HG03378 (cell line): ENCODE measurements around the gene BTBD3.

ENCODE experiments used
- ATAC-seq: cut with Tn5 transposase; IDR thresholded peaks from one replicate; pipeline ENCODE4 v1.9.1; 2021; ENCODE audit warnings: mild to moderate bottlenecking, moderate library complexity; ENCODE audit not compliant: unreplicated experiment

The BTBD3 gene

GRCh38 chr20:11965602-11966001, 47.9 kb downstream of the BTBD3 start:
- no peak for ATAC-seq

- no peak for ATAC-seq
These were observed 48.5 kb downstream of the BTBD3 start for GRCh38 chr20:11966186-11966585.

GRCh38 chr20:11970243-11970836, 52.6 kb downstream of the BTBD3 start:
- ATAC-seq: no peak

- ATAC-seq: no peak
These were observed 54.8 kb downstream of the BTBD3 start for GRCh38 chr20:11972478-11972877.
